OCI-LY1 (cell line): Measurements from ENCODE around the gene MRPL50.

Source experiments
- EZH2 ChIP-seq: fragments of 200-600 bp; sonication (generic), shearing (Covaris generic); IDR thresholded peaks from 2 replicates; pipeline ENCODE4 v1.8.0; 2017; ENCODE audit warnings: borderline replicate concordance, mixed run types, mild to moderate bottlenecking, antibody characterized with exemption, low read length, moderate library complexity, mixed read lengths
- TF ChIP-seq, protein P1 (sequence below): fragments of 200-600 bp; sonication (generic), shearing (Covaris generic); IDR thresholded peaks from 2 replicates; pipeline ENCODE4 v1.5.1; 2017; ENCODE audit warnings: mild to moderate bottlenecking, antibody characterized with exemption, low read length, moderate library complexity, mixed read lengths

DNA sequence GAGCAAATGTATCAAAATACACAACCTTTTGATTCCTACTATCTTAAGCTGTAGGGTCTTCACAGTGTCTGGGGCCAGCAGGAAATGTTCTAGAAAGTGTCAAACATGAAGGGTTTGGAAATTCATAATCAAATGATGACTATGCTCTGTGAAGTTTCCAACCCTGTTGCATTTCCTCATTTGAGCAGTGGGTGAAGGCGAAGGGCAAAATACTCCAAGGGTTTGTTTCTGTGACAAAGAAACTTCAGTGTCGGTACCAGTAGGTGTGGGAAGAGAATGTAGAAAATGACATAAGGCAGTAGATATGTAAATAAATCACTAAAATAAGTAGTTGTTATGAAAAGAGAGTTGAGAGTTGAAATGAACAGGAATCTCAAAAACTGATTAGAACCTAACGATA is 36.6 kb upstream of the MRPL50 start:
- TF ChIP-seq, protein P1, sequence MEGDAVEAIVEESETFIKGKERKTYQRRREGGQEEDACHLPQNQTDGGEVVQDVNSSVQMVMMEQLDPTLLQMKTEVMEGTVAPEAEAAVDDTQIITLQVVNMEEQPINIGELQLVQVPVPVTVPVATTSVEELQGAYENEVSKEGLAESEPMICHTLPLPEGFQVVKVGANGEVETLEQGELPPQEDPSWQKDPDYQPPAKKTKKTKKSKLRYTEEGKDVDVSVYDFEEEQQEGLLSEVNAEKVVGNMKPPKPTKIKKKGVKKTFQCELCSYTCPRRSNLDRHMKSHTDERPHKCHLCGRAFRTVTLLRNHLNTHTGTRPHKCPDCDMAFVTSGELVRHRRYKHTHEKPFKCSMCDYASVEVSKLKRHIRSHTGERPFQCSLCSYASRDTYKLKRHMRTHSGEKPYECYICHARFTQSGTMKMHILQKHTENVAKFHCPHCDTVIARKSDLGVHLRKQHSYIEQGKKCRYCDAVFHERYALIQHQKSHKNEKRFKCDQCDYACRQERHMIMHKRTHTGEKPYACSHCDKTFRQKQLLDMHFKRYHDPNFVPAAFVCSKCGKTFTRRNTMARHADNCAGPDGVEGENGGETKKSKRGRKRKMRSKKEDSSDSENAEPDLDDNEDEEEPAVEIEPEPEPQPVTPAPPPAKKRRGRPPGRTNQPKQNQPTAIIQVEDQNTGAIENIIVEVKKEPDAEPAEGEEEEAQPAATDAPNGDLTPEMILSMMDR, result no peak
- TF ChIP-seq EZH2, result no peak
